NAMALWA (cell line): ENCODE data around the gene KRTAP4-5.
"Not testable (repeated sequence)": the region's sequence is repeated elsewhere in the genome, so short reads cannot be mapped to it uniquely, and the experiment has no call there.

Experiments used
- DNase-seq: peaks from one replicate; pipeline ENCODE4 v3.0.0-alpha.2; 2015; ENCODE audit warnings: low spot score

Gene KRTAP4-5

DNA sequence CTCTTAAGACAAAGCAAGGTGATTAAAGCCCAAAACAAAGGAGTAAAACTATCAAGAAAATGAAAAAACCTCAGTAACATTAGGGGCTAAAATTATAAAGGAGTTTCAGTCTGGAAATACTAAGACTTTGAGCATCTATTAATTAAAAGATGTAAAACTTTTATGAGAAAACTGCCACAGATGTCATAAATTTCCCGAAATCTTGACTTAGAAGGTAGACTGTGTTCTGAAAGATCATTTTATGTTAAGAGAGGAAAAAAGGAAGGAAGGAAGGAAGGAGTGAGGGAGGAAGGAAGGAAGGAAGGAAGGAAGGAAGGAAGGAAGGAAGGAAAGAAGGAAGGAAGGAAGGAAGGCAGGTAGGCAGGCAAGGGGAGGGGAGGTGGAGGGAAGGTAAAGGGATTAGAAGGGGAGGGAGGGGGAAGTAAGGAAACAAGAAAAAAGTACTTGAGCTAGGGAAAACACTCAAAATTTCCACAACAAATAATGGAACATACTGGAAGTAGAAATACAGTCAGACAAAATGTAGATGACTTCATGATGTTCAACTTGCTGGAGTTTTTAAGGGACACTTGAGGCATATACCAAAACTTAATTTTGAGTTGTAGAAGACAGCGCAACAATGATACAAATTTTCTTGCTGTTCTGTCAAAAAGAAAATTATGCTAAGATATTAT, 2.0 kb downstream of the KRTAP4-5 start:
- DNase-seq, result no peak

DNA sequence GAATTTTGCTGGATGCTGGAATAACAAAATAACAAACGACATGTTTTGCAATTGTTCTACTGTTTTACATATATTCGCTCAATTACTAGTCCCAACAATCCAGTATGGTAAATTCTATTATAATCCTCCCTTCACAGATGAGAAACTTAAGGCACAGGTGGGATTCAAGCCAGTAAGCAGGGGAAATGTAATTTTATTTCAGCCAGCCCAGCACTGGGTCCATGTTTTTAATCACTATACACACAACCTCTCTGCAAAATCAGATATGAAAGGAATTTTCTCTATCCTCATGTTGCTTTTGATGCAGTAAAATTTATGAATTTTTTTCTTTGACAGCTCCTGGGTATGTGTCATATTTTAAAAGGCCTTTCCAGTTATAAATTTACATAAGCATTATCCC, 4.4 kb downstream of the KRTAP4-5 start:
- DNase-seq, result no peak

DNA sequence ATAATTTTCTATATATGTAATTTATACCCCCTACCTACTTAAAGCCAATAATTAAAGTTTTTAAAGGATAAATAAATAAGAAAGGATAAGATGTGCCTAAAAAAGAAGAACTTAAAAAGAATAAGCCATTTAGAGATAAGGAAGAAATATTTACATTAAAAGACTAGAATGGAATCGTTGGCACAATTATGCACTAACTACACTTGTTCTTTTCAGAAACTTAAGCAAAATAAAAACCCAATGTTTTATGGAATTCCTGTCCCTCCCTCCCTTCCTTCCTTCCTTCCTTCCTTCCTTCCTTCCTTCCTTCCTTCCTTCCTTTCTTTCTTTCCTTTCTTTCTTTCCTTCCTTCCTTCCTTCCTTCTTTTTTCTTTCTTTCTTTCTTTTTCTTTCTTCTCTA, 4.8 kb downstream of the KRTAP4-5 start:
- no peak for DNase-seq

DNA sequence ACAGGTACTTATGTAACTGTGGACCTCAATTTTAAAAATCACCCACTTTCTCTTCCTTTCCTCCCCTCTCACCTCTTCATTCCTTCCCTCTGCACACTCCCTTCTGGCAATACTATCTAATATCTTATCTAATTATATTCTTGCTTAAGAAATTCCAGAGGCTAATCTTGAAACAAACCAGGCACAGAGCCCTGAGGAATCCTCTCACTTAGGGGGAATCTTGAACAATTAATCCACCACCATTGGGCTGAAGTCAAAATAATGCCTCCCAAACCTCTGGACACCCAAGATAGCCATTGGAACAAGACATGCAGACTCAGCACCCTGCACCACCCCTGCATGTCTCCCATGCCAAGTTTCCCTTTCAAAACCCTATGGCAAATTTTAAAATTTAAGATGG, 8.3 kb downstream of the KRTAP4-5 start:
- DNase-seq, result no peak

DNA sequence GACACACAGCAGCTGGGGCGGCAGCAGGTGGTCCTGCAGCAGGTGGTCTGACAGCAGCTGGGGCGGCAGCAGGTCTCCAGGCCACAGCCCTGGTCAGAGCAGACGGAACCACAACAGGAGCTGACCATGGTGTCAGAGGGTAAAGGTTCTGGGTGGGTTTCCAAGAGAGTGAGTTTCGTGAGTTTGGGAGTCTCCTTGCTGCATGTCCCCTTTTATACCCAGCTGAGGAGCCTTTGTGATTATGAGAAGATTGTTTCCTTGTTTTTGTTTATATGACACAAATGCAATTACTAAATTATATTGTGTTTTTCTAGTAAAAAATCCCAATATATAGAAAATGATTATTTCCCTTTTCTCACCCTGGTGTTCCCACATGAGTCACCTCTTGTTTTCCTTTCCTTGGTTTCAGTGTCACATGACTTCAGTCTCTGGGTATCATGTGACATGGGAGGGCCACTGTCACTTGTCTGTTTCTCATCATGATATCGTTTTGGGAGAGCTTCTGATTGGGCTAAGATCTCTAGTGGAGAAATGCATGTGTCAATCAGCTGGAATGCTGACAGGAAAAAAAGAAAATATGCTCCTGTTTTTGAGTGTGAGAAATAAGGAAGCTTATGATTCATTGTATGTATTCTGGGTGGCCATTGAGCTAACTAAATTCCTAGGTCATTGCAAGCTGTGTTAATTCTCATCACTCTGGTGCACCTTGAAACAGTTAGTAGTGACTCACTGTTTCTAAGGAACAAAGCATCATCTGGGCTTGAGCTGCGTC, 9.1 kb downstream of the KRTAP4-5 start, which contains the start of gene KRTAP4-6:
Gene KRTAP4-6, minus strand, starts transcription at position 185 of the 772 bp plus-strand sequence. Its CDS starts 57 bp downstream, at position 128.
- no peak for DNase-seq

DNA sequence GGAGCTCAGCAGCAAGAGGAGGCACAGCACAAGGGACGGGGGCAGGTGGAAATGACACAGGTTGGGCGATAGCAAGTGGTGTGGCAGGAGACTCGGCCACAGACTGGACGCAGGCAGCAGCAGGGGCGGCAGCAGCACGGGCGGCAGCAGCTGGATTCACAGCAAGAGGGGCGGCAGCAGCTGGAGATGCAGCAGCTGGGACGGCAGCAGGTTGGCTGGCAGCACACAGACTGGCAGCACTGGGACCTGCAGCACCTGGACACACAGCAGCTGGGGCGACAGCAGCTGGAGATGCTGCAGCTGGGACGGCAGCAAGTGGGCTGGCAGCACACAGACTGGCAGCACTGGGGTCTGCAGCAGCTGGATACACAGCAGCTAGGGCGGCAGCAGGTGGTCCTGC, 9.8 kb downstream of the KRTAP4-5 start:
- DNase-seq, result not testable (repeated sequence)

DNA sequence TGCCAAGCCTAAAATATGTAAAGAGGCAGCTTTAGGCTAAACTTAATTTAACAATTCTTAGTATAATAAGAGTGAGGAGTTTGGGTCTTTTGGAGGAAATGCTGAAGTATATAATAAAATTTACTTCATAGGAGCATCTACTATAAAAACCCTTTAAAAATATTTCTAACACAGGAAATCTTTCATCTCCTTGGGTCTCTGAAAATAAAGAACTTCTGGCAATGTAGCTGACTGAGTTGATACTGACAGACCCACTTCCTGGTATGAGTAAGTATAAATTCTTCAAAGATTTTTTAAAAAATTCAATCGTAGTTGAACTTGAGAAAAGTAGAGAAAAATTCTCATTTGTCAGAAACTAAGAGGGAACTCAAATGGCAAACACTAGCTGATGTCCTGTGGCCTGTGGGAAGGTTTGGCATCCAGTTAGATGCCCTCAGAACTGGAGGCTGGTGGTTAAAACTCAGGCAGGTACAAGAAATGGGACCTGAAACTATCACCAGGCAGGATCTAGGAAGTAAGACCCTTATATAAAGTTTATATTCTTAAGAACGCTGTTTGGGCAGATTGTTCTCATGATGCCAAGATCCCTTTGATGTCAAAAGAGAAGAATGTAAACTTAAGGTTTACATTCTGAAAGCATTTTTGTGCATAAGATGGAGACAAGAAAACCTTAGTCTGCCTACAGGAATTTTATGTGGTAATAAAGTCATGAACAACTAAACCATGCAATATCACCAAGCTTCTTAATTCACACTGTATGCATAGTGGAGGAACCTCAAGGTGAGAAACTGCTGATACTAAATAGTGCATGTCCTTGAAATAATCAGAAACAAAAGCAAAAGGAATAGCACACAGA, 15.5 kb downstream of the KRTAP4-5 start:
- DNase-seq, result no peak

DNA sequence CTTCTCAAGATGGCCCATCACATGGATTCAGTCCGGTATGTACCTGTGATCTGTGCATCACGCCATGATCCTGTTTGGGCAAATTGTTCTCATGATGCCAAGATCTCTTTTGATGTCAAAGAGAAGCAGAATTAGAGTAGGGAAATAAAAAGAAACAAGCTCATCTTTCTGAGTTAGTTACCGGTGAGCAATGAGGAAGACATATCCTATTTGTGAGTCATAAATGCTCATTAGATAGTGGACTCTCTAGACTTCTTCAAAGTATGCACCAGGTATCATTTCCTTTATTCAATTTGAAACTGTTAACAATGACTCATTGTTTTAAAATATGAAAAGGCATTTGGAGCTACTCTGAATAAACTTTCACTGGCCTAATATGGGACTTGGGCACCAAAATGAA, 17.6 kb downstream of the KRTAP4-5 start:
- DNase-seq, result no peak

DNA sequence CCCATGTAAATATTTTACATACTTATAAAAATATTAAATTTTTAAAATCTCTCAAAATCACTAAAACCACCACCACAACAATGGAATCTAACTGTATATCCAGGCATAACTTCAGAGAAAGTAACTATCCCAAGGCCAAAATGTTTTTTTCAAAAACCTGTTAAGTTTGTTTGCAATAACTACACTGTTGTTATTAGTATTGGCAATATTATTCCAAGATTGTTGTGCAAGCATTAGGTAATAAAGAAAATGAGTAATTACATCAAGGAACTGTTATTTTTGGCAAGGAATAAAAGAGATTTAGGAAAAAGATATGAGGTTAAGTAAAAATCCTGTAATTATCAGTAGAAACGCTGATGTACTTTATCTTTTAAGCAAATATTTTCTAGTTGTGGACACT, 22.3 kb downstream of the KRTAP4-5 start:
- DNase-seq, result no peak

DNA sequence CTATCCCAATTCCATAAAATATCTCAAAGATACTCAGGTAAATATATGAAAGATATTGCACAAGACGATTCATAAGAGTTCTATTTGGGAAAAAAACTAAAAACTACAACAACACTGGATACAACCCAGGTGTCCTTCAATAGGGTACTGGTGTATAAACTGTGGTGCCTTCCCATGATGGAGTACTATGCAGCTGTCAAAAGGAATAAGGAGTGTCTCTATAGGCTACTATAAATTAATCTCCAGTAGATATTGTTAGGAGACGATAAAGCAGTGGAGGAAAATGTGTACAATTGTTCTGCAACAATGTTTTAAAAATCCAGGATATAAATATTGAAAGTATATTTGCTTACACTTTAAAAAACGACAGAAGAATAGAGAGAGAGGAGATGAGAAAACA, 23.2 kb downstream of the KRTAP4-5 start:
- no peak for DNase-seq

DNA sequence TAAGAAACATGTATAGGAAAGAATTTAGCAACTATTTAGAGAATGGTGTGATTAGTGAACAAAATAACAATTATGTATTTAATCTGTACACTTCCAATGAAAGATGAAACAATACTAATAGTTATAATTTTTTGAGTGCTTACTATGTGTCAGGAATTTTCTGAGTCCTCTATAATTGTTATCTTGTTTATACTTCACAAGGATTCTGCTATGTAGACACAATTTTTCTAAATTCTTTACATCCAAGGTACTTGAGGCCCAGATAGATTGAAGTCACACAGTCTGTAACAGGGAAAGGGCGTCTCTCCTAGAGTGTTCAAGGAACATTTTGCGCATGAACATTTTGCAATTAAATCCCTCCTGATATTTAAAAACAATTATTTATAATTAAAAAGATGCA, 24.6 kb downstream of the KRTAP4-5 start:
- no peak for DNase-seq

DNA sequence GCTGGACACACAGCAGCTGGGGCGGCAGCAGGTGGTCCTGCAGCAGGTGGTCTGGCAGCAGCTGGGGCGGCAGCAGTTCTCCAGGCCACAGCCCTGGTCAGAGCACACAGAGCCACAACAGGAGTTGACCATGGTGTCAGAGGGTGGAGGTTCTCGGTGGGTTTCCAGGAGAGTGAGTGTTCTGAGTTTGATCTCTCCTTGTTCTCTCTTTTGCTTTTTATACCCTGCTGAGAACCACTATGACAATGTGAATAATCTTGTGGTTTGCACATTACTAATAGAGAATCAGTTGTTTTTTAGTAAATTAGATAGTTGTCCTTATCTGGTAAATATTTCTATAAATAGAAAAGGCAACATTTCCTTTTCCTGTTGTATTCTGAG, 25.6 kb downstream of the KRTAP4-5 start, which contains the start of gene KRTAP4-12:
Gene KRTAP4-12, minus strand, starts transcription at position 192 of the 381 bp plus-strand sequence. Its CDS starts 60 bp downstream, at position 132.
- DNase-seq, result not testable (repeated sequence)

DNA sequence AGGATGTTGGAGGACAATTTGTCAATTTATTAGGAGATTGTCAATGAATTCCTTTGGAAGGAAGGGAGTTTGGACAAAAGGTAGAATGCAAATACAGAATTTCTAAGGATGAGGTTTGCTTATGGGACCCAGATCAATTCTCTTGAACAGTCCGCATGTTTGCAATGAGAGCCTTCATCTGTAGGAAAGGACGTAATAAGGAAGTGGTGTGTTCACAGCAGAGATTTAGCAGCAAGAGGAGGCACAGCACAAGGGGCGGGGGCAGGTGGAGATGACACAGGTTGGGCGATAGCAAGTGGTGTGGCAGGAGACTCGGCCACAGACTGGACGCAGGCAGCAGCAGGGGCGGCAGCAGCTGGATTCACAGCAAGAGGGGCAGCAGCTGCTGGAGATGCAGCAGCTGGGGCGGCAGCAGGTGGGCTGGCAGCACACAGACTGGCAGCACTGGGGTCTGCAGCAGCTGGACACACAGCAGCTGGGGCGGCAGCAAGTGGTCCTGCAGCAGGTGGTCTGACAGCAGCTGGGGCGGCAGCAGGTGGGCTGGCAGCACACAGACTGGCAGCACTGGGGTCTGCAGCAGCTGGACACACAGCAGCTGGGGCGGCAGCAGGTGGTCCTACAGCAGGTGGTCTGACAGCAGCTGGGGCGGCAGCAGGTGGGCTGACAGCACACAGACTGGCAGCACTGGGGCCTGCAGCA, 26.2 kb downstream of the KRTAP4-5 start:
- not testable (repeated sequence) for DNase-seq

DNA sequence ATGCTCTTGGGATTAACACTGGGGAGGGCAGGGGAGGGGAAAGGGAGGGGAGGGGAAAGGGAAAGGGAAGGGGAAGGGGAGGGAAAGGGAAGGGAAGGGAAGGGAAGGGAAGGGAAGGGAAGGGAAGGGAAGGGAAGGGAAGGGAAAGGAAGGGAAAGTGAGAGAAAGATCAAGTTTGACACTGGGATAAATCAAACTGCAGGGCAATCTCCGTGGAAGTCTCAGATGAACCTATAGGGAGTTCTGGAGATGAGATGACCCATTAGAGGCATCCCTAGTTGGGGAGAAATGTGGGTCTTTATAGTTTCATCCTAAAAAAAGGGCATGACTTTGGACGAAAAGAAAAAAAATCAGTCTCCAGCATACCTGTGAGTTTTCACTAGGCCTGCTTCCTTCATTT, 27.9 kb downstream of the KRTAP4-5 start:
- DNase-seq, result no peak

DNA sequence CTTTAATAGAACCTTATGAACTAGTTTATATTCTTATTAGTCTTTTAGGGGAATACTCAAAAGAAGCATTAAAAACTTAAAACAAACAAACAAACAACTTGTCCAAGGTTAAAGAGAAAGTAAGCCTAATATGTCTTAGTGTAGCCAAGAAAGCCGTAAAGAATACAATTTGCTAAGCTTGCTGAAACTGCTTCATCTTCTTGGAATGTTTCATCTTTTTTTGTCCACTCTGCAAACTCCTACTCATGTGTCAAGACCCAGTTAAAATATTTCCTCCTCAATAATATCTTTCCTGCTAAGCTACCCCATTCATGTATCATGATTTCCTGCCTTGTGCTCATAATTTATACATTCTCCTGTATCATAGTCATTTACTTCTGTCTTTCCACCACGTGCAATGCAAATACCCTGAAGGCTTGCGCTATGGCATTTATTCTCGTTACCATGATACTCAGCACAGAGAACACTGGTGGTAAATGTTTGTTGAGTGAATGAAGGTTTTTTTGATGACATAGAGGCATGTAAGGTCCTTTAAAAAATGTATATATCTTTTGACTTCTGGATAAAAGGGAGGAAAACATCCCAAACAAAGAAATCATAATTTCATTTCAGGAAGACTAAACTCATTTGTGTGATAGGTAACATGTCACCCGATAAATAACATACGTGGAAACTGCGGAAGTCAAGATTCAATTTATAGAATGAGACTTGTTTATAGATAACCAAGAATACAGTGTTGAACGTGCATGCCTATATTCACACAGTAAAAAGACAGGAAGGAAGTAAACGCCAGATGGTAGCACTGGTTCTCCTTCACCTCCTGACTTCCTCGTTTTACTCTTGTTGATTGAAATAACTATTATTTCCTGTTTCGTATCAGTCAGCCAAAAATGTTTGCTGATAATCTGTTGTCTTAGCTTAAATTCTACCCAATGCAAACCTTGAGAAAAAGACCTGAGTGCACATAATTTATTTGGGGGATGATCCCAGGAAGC, 29.6 kb downstream of the KRTAP4-5 start:
- peak; percentile 15 for DNase-seq

DNA sequence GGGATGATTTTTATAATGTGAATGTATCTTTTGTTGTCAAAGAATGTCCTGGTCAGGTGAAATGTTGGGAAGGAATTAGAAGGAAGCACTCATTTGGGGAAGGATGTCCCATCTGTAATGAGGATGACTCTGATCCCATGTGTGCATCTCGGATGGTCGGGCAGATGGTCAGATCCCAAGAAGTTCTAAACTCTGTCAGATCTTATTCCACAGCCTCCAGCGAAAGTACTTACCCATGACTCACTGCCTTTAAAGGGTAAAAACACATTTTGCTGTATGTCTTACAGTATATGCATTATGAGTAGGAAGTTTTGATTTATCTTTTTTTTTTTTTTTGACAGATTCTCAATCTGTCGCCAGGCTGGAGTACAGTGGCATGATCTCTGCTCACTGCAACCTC, 30.9 kb downstream of the KRTAP4-5 start:
- no peak for DNase-seq

DNA sequence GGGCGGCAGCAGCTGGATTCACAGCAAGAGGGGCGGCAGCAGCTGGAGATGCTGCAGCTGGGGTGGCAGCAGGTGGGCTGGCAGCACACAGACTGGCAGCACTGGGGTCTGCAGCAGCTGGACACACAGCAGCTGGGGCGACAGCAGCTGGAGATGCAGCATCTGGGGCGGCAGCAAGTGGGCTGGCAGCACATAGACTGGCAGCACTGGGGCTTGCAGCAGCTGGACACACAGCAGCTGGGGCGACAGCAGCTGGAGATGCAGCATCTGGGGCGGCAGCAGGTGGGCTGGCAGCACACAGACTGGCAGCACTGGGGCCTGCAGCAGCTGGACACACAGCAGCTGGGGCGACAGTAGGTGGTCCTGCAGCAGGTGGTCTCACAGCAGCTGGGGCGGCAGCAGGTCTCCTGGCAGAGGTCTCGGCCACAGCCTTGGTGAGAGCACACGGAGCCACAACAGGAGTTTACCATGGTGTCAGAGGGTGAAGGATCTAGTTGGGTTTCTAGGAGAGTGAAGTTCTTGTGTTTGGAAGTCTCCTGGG, 31.7 kb downstream of the KRTAP4-5 start, which contains the start of gene KRTAP4-11:
Gene KRTAP4-11, minus strand, starts transcription at position 528 of the 541 bp plus-strand sequence. Its CDS starts 58 bp downstream, at position 470.
- not testable (repeated sequence) for DNase-seq

DNA sequence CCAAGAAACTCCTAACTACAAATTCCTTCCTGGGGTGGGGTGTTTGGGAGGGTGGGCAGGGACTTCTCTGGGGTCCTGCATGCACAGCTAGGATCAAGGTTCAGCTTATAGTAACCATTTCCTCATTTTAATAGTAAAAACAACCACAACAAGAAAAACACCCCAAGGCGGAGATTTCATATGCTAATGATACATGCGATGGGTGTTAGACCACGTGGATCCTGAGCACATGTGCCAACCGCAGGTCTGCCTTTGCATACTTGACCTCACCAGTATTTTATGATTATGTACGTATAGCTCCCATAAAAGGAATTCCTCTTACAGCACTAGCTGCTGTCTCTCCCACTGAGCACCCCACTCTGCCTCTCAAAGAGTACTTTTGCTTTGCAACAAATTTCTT, 33.3 kb downstream of the KRTAP4-5 start:
- no peak for DNase-seq

DNA sequence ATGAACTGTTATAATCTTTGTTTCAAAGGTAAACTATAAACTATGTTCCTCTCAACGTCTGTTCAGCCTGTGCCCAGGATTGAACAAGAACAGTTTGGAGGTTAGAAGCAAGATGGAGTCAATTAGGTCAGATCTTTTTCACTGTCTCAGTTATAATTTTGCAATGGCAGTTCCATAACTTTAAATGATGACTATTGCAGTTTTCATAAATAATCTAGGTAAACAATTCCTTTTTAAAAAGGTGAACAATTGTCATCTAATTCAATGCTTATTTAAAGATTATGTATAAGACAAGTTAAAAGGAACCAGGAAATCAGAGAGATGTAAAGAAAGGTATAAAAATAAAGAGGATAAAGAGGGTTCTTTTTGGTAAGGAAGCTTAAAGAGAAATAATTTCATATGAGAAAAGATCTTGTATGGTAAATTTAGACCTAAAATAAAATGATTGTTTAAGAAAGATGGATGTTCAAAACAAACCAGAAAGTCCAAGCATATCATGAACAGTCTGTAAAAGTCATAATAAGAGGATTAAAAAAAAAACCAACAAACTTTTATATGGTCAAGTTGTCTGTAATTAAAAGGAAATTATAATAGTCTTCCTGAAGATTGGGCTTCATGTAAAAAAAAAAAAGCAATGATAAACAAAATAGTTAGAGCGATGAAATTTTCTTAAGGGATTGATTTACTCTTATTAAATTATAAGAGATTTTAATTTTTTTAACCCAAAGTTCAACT, 38.3 kb downstream of the KRTAP4-5 start:
- DNase-seq, result no peak
